PC-3 (cell line): ENCODE results near the gene SH3RF1.

ENCODE experiments used
- EZH2 ChIP-seq: fragments of 300-600 bp; sonication (generic); IDR thresholded peaks from one replicate; pipeline ENCODE4 v1.6.1; 2017; ENCODE audit warnings: antibody characterized with exemption, mild to moderate bottlenecking, low read length; ENCODE audit not compliant: unreplicated experiment
- TF ChIP-seq, protein P1 (sequence below): fragments of 300-600 bp; sonication (generic); conservative IDR thresholded peaks from 2 replicates; pipeline ENCODE4 v1.5.1; 2017; ENCODE audit warnings: antibody characterized with exemption, low read depth, mild to moderate bottlenecking, low read length

DNA sequence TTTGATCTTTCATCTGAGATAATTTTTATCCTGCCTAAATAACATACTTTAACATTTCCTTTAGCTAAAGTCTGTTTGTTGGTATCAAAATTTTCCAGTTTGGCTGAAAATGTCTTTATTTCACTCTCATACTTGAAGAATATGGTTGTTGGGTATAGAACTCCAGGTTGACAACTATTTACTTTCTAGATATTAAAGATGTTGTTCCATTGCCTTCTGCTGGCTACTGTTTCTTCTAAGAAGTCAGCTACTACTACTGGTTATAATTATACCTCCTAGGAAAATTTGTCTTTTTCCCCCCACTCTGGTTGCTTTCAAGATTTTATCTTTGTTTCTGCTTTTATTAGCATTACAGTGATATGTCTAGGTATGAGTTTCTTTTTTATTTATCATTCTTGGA lies 75.7 kb downstream of the SH3RF1 start:
- TF ChIP-seq, protein P1, sequence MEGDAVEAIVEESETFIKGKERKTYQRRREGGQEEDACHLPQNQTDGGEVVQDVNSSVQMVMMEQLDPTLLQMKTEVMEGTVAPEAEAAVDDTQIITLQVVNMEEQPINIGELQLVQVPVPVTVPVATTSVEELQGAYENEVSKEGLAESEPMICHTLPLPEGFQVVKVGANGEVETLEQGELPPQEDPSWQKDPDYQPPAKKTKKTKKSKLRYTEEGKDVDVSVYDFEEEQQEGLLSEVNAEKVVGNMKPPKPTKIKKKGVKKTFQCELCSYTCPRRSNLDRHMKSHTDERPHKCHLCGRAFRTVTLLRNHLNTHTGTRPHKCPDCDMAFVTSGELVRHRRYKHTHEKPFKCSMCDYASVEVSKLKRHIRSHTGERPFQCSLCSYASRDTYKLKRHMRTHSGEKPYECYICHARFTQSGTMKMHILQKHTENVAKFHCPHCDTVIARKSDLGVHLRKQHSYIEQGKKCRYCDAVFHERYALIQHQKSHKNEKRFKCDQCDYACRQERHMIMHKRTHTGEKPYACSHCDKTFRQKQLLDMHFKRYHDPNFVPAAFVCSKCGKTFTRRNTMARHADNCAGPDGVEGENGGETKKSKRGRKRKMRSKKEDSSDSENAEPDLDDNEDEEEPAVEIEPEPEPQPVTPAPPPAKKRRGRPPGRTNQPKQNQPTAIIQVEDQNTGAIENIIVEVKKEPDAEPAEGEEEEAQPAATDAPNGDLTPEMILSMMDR, result no peak
- no peak for TF ChIP-seq EZH2
